Right lobe of liver (tissue), 6 donors: ENCODE results near the gene GLDN. TPM values are rescaled to one million over a fixed set of nuclear protein-coding genes. Genes with fewer than 3 reads are reported as not detected.

Experiments
- ATAC-seq, 4 donors: fragments of 200-7000 bp; cut with Tn5 transposase; one replicate each; pipeline ENCODE4 v1.9.1; 2020; ENCODE audit warnings: mild to moderate bottlenecking in 4 of 4, moderate library complexity in 4 of 4
- DNase-seq, 3 donors: peaks; one replicate each; pipeline ENCODE4 v3.0.0-alpha.2; 2020
- H3K27ac ChIP-seq, 3 donors: fragments of 200-600 bp; one replicate each; pipeline ENCODE4 v1.8.0; 2022
- H3K27me3 ChIP-seq, 2 donors: fragments of 200-600 bp; one replicate each; pipeline ENCODE4 v1.8.0; 2022
- H3K36me3 ChIP-seq, 4 donors: fragments of 200-600 bp; sonication (generic) in 1 of 4; one replicate each; pipeline versions ENCODE4 v1.5.1 to v1.8.0; 2017 to 2022; ENCODE audit warnings: control low read depth in 1 of 4
- H3K4me1 ChIP-seq, 4 donors: fragments of 200-600 bp; sonication (generic) in 1 of 4; one replicate each; pipeline versions ENCODE4 v1.5.1 to v1.8.0; 2017 to 2022; ENCODE audit warnings: control low read depth in 1 of 4
- H3K4me3 ChIP-seq, 3 donors: fragments of 200-600 bp; one replicate each; pipeline ENCODE4 v1.8.0; 2022
- H3K9me3 ChIP-seq, 4 donors: fragments of 200-600 bp; sonication (generic) in 1 of 4; one replicate each; pipeline versions ENCODE4 v1.5.1 to v1.8.0; 2017 to 2022; ENCODE audit warnings: control low read depth in 1 of 4
- POLR2A ChIP-seq: fragments of 450-650 bp; IDR thresholded peaks from one replicate; pipeline ENCODE4 v1.6.1; 2017; ENCODE audit warnings: antibody characterized with exemption, mild to moderate bottlenecking
- WGBS: methylation state at CpG from one replicate; pipeline ENCODE4 v1.1.6; 2018; ENCODE audit warnings: low coverage, low lambda C conversion rate; ENCODE audit not compliant: insufficient coverage; ENCODE audit errors: missing lambda C conversion rate; 5-methylcytosine and 5-hydroxymethylcytosine counted together
- intact Hi-C, 2 donors: fragments of 100-400 bp; cut with DNase I; formaldehyde crosslinking; loops; one replicate each; pipeline versions ENCODE4 v1.11.2 to v1.14.1; 2022
- microRNA-seq, 2 donors: library from miRNA; unstranded; fragments of <30 nt; microRNA quantifications; one replicate each; pipeline ENCODE4, GENCODE V29; 2019 to 2020
- small RNA-seq, 2 experiments: library from RNA; depleted of rRNA; stranded (forward); fragments of <200 nt; gene quantifications; one replicate each; pipeline ENCODE3, GENCODE V24; 2016
- total RNA-seq, 6 experiments: library from RNA; depleted of rRNA in 2 of 6; stranded (reverse); fragments of >200 nt in 2 of 6; fragmentation: NEBNext Ultra II Directional in 3 of 6; extraction: Animal tissue kit (Norgen Biotek cat#: 25700) in 3 of 6; gene quantifications; one replicate each; pipeline versions ENCODE4 v1.1.0 to v1.2.4, GENCODE V29; 2016 to 2023
- TF ChIP-seq, protein P1 (sequence below), 4 donors: fragments of 200-600 bp in 3 of 4; fragments of 450-650 bp in 1 of 4; IDR thresholded peaks; one replicate each; pipeline versions ENCODE4 v1.5.1 to v1.8.0; 2016 to 2022; ENCODE audit warnings: antibody characterized with exemption in 4 of 4, mild to moderate bottlenecking in 2 of 4
- donor health status: DM: no; HTN: yes; CAD: no.
- donor health status: DM: no; HTN: no; CAD: no.
- donor health status: DM: no; HTN: no; CAD: no.
- donor health status: DM: no; HTN: yes; CAD: no.
- donor health status: DM: no; HTN: yes; CAD: no.

Gene GLDN
- total RNA-seq, 6 experiments from 2014 or later = 0.18 to 0.81 (median 0.43) TPM

DNA sequence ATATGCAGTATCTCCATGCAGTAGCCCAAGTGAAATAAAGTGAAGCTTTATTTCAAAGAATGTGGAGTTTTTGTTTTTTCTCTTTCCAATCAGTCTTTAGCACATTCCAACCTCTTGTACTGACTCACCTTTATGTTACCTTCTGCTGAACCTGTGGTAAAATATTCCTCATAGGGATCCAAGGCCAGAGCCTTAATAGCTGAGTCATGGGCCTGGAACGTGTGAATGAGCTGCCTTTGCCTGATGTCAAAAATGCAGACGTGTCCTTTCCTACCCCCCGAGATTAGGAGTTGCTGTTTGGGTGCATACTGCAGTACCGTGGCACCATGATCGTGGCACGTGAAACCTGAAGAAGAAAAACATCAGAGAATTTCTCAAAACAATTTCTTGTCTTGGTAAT is 108.5 kb downstream of the GLDN start:
- Histone ChIP-seq H3K36me3 (peaks cover 0 to 15% (median 0%) of the 10 kb centered on the region in 4 donors), H3K4me3 (no peak overlapping the region), H3K9me3 (no peaks in the 10 kb centered on the region), H3K27me3 (no peaks in the 10 kb centered on the region), H3K4me1 (no peaks in the 10 kb centered on the region), H3K27ac (no peak overlapping the region)
- intact Hi-C loops = no loop called here
- TF ChIP-seq, protein P1, sequence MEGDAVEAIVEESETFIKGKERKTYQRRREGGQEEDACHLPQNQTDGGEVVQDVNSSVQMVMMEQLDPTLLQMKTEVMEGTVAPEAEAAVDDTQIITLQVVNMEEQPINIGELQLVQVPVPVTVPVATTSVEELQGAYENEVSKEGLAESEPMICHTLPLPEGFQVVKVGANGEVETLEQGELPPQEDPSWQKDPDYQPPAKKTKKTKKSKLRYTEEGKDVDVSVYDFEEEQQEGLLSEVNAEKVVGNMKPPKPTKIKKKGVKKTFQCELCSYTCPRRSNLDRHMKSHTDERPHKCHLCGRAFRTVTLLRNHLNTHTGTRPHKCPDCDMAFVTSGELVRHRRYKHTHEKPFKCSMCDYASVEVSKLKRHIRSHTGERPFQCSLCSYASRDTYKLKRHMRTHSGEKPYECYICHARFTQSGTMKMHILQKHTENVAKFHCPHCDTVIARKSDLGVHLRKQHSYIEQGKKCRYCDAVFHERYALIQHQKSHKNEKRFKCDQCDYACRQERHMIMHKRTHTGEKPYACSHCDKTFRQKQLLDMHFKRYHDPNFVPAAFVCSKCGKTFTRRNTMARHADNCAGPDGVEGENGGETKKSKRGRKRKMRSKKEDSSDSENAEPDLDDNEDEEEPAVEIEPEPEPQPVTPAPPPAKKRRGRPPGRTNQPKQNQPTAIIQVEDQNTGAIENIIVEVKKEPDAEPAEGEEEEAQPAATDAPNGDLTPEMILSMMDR (IDR thresholded peaks at IDR 0.05) = no peak
- TF ChIP-seq POLR2A = no peak
- DNase-seq (no peak), ATAC-seq (no peak)
- WGBS = 71% methylated on average over 6 of the region's 6 CpGs

Small RNA genes within 50 kb of the gene (microRNA-seq; reads per million reads assigned to microRNA genes)
- gene MIR7973-1 (0 reads per million in 2 donors), gene MIR7973-2 (0 reads per million in 2 donors)

Small RNA genes within 50 kb of the gene (small RNA-seq; reads per million reads assigned to genes)
- gene AC020891.4 (0 reads per million in 2 experiments), gene MIR7973-1 (0 reads per million in 2 experiments)

Other genes with a start within 250 kb of the GLDN start
- gene TNFAIP8L3, start 246.7 kb upstream of the GLDN start, total RNA-seq = 1 to 10 TPM in 3 of 6 experiments, under 1 TPM in 3; 0.49 to 2.0 (median 0.95) TPM
- not detected for gene CYP19A1, start 3.1 kb upstream of the GLDN start, total RNA-seq